A549 (cell line): Measurements from ENCODE around the gene MX2. TPM values are rescaled to one million over a fixed set of nuclear protein-coding genes. Genes with fewer than 3 reads are reported as not detected.

ENCODE experiments used
- ATAC-seq, 2 experiments: fragments of 200-7000 bp in 1 of 2; fragments of >200 bp in 1 of 2; cut with Nextera tagmentation in 1 of 2; cut with Tn5 transposase in 1 of 2; 3 replicates each; pipeline versions ENCODE4 v1.8.0 to v1.9.1; 2018 to 2020; ENCODE audit warnings: mild to moderate bottlenecking in 1 of 2, moderate library complexity in 1 of 2
- CTCF ChIA-PET: fragments of 300-600 bp; sonication (Branson Sonifier 250); formaldehyde crosslinking; extraction: SDS; loops from one replicate; lab custom pipeline; 2021; ENCODE audit warnings: antibody characterized with exemption, inconsistent platforms; lab: Yijun Ruan, JAX
- POLR2A ChIA-PET: fragments of 350-600 bp; formaldehyde crosslinking; extraction: SDS; loops from one replicate; lab custom pipeline; 2021; ENCODE audit warnings: antibody characterized with exemption, inconsistent platforms; lab: Yijun Ruan, JAX
- DNase-seq, 2 experiments: peaks; one replicate each; pipeline versions ENCODE4 v3.0.0 to v3.0.0-alpha.2; 2011 to 2016; ENCODE audit warnings: low read depth in 1 of 2, low spot score in 1 of 2
- FAIRE-seq: peaks from 2 replicates; lab custom pipeline; 2011; peaks lifted over from hg19 to GRCh38; lab: Jason Lieb, UNC
- H3K27ac ChIP-seq, 2 experiments: fragments of >200 bp; sonication (Bioruptor Twin); formaldehyde crosslinking; 3 replicates each; pipeline ENCODE4 v1.5.1; 2016 to 2017
- H3K4me1 ChIP-seq: fragments of >200 bp; sonication (Bioruptor Twin); formaldehyde crosslinking; 3 replicates; pipeline ENCODE4 v1.6.1; 2016
- H3K4me2 ChIP-seq: fragments of >200 bp; sonication (Bioruptor Twin); formaldehyde crosslinking; 3 replicates; pipeline ENCODE4 v1.6.1; 2016
- H3K4me3 ChIP-seq: fragments of >200 bp; sonication (Bioruptor Twin); formaldehyde crosslinking; 3 replicates; pipeline ENCODE4 v1.5.1; 2016
- H3K9me3 ChIP-seq: fragments of >200 bp; sonication (Bioruptor Twin); formaldehyde crosslinking; 3 replicates; pipeline ENCODE4 v1.6.1; 2016
- ATOH8 ChIP-seq: fragments of 250-450 bp; sonication (Bioruptor Pico); IDR thresholded peaks from 2 replicates; pipeline ENCODE4 v1.5.0; 2020; ENCODE audit warnings: low read depth, mild to moderate bottlenecking, moderate library complexity
- BHLHE40 ChIP-seq: IDR thresholded peaks from 2 replicates; pipeline ENCODE4 v1.6.1; 2012; ENCODE audit warnings: low read depth, low read length, inconsistent platforms
- CBX2 ChIP-seq: fragments of 200-600 bp; sonication (generic); IDR thresholded peaks from 2 replicates; pipeline ENCODE4 v1.6.1; 2016; ENCODE audit warnings: low read depth, mild to moderate bottlenecking, borderline replicate concordance
- CEBPB ChIP-seq, 2 experiments: fragments of >200 bp in 1 of 2; sonication (Bioruptor Twin) in 1 of 2; formaldehyde crosslinking in 1 of 2; IDR thresholded peaks; 2 replicates each; pipeline ENCODE4 v1.6.1; 2012 to 2016
- CHD2 ChIP-seq: fragments of 150-350 bp; IDR thresholded peaks from 2 replicates; pipeline ENCODE4 v1.6.1; 2014; ENCODE audit warnings: low read length; ENCODE audit not compliant: partially characterized antibody
- EHF ChIP-seq: fragments of 250-450 bp; sonication (Bioruptor Pico); IDR thresholded peaks from 2 replicates; pipeline ENCODE4 v1.5.0; 2020; ENCODE audit warnings: mild to moderate bottlenecking
- ESRRA ChIP-seq: fragments of 150-350 bp; IDR thresholded peaks from 2 replicates; pipeline ENCODE4 v1.6.1; 2014; ENCODE audit warnings: mild to moderate bottlenecking, low read length, borderline replicate concordance
- FOSL2 ChIP-seq, 2 experiments: fragments of 450-650 bp in 1 of 2; fragments of >200 bp in 1 of 2; sonication (Bioruptor Twin) in 1 of 2; formaldehyde crosslinking; IDR thresholded peaks; 2 replicates each; pipeline versions ENCODE4 v1.5.0 to v1.6.1; 2016 to 2020; ENCODE audit warnings: mild to moderate bottlenecking in 1 of 2, moderate library complexity in 1 of 2
- FOXS1 ChIP-seq: fragments of 250-450 bp; sonication (Bioruptor Pico); IDR thresholded peaks from 2 replicates; pipeline ENCODE4 v1.5.0; 2020; ENCODE audit warnings: mild to moderate bottlenecking, moderate library complexity
- HOXA7 ChIP-seq: fragments of 250-450 bp; sonication (Bioruptor Pico); IDR thresholded peaks from 2 replicates; pipeline ENCODE4 v1.5.0; 2020; ENCODE audit warnings: mild to moderate bottlenecking, moderate library complexity
- KDM5A ChIP-seq: fragments of 200-600 bp; sonication (generic); IDR thresholded peaks from 2 replicates; pipeline ENCODE4 v1.6.1; 2016; ENCODE audit warnings: antibody characterized with exemption, mild to moderate bottlenecking
- MAFK ChIP-seq: fragments of 450-650 bp; IDR thresholded peaks from 2 replicates; pipeline ENCODE4 v1.6.1; 2014; ENCODE audit not compliant: partially characterized antibody
- MYC ChIP-seq: IDR thresholded peaks from 2 replicates; pipeline ENCODE4 v1.6.1; 2012; ENCODE audit warnings: mild to moderate bottlenecking, inconsistent platforms, low read length, improper control_type of control experiment, borderline replicate concordance
- NR3C1 ChIP-seq: fragments of >200 bp; sonication (Bioruptor Twin); formaldehyde crosslinking; IDR thresholded peaks from 3 replicates; pipeline ENCODE4 v1.6.1; 2017
- RCOR1 ChIP-seq: fragments of 150-350 bp; IDR thresholded peaks from 2 replicates; pipeline ENCODE4 v1.6.1; 2014; ENCODE audit warnings: antibody characterized with exemption, low read length, low read depth
- RNF2 ChIP-seq: fragments of 200-600 bp; sonication (generic); IDR thresholded peaks from 2 replicates; pipeline ENCODE4 v1.6.1; 2016; ENCODE audit warnings: low read depth, mild to moderate bottlenecking, antibody characterized with exemption, moderate library complexity, borderline replicate concordance
- SMC3 ChIP-seq: fragments of >200 bp; sonication (Bioruptor Twin); formaldehyde crosslinking; IDR thresholded peaks from 3 replicates; pipeline ENCODE4 v1.6.1; 2018; ENCODE audit warnings: inconsistent platforms
- ZC3H11A ChIP-seq: fragments of 450-650 bp; IDR thresholded peaks from 2 replicates; pipeline ENCODE4 v1.6.1; 2014; ENCODE audit warnings: antibody characterized with exemption, mild to moderate bottlenecking
- ZFP36 ChIP-seq: fragments of 450-650 bp; IDR thresholded peaks from 2 replicates; pipeline ENCODE4 v1.6.1; 2014; ENCODE audit warnings: borderline replicate concordance; ENCODE audit not compliant: partially characterized antibody
- ZNF302 ChIP-seq: fragments of 250-450 bp; sonication (Bioruptor Pico); IDR thresholded peaks from 2 replicates; pipeline ENCODE4 v1.9.0; 2021; ENCODE audit warnings: inconsistent platforms, mild to moderate bottlenecking, moderate library complexity
- WGBS: methylation state at CpG from one replicate; pipeline ENCODE4 v1.1.6; 2017; ENCODE audit errors: missing lambda C conversion rate; 5-methylcytosine and 5-hydroxymethylcytosine counted together
- polyA plus RNA-seq, 4 experiments: library from polyadenylated mRNA; depleted of rRNA in 3 of 4; stranded (reverse); fragments of >200 nt; fragmentation: RNase III in 1 of 4; extraction: RNeasy Plus Mini Kit Qiagen cat#74134 plus additional on column Dnase treatment in 1 of 4; gene quantifications; 2 replicates in 3 of 4; 3 replicates in 1 of 4; pipeline ENCODE4 v1.2.3, GENCODE V29; 2011 to 2017
- TF ChIP-seq, protein P1 (sequence below): IDR thresholded peaks from 2 replicates; pipeline ENCODE4 v1.6.1; 2012; ENCODE audit warnings: low read depth, borderline replicate concordance
- TF ChIP-seq, protein P2 (sequence below): IDR thresholded peaks from 2 replicates; pipeline ENCODE4 v1.6.1; 2012
- TF ChIP-seq, protein P3 (sequence below): fragments of >200 bp; sonication (Bioruptor Twin); formaldehyde crosslinking; IDR thresholded peaks from 2 replicates; pipeline ENCODE4 v1.6.1; 2016
- TF ChIP-seq, protein P4 (sequence below): IDR thresholded peaks from 2 replicates; pipeline ENCODE4 v1.6.1; 2012

MX2 gene
- polyA plus RNA-seq, 2 of the 4 experiments (the other 2 are of a cell fraction), result not detected

GRCh38 chr21:41377715-41378114 is 15.9 kb downstream of the MX2 start:
- CTCF ChIA-PET, result interaction anchor here (1.5 kb wide), 1 partner anchor 95 kb away, joined by 6 read pairs; no protein-coding TSS in a partner anchor
- no peak overlapping the region for H3K4me2 ChIP-seq
- FAIRE-seq (no peak), ATAC-seq (no peak), DNase-seq (no peak)
- H3K4me1 ChIP-seq, result no peaks in the 10 kb centered on the region
- H3K4me3 ChIP-seq, result no peak overlapping the region
- WGBS, result 31% methylated on average over 4 of the region's 16 CpGs
- TF ChIP-seq CEBPB (IDR thresholded peaks at IDR 0.05) (no peak), ZFP36 (no peak), FOXS1 (no peak), ESRRA (no peak), ZNF302 (CRISPR knock-in tag) (no peak), MAFK (no peak)
- TF ChIP-seq, protein P1, sequence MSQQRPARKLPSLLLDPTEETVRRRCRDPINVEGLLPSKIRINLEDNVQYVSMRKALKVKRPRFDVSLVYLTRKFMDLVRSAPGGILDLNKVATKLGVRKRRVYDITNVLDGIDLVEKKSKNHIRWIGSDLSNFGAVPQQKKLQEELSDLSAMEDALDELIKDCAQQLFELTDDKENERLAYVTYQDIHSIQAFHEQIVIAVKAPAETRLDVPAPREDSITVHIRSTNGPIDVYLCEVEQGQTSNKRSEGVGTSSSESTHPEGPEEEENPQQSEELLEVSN, result no peak
- H3K9me3 ChIP-seq, result no peaks in the 10 kb centered on the region
- H3K27ac ChIP-seq, result no peak overlapping the region
- POLR2A ChIA-PET, result no interaction called here

GRCh38 chr21:41378849-41379248 is 17.0 kb downstream of the MX2 start:
- TF ChIP-seq CHD2 (no peak), BHLHE40 (no peak), RCOR1 (no peak), KDM5A (no peak), NR3C1 (no peak), FOSL2 (IDR thresholded peaks at IDR 0.05) (no peak), FOSL2 (CRISPR knock-in tag; IDR thresholded peaks at IDR 0.05) (no peak), ATOH8 (CRISPR knock-in tag) (no peak), SMC3 (no peak), CBX2 (no peak), HOXA7 (CRISPR knock-in tag) (no peak), EHF (no peak), MYC (no peak), ZC3H11A (no peak), RNF2 (no peak)
- TF ChIP-seq, protein P2, sequence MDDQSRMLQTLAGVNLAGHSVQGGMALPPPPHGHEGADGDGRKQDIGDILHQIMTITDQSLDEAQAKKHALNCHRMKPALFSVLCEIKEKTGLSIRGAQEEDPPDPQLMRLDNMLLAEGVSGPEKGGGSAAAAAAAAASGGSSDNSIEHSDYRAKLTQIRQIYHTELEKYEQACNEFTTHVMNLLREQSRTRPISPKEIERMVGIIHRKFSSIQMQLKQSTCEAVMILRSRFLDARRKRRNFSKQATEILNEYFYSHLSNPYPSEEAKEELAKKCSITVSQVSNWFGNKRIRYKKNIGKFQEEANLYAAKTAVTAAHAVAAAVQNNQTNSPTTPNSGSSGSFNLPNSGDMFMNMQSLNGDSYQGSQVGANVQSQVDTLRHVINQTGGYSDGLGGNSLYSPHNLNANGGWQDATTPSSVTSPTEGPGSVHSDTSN, result no peak
- TF ChIP-seq, protein P3, sequence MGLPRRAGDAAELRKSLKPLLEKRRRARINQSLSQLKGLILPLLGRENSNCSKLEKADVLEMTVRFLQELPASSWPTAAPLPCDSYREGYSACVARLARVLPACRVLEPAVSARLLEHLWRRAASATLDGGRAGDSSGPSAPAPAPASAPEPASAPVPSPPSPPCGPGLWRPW, result no peak
- TF ChIP-seq, protein P4, sequence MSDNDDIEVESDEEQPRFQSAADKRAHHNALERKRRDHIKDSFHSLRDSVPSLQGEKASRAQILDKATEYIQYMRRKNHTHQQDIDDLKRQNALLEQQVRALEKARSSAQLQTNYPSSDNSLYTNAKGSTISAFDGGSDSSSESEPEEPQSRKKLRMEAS, result no peak
- ChIA-PET CTCF (interaction anchor here (1.5 kb wide), 1 partner anchor 96 kb away, joined by 6 read pairs; no protein-coding TSS in a partner anchor), POLR2A (no interaction called here)
- FAIRE-seq (no peak), DNase-seq (no peak), ATAC-seq (peak in 1 of 2 experiments; percentile 51; a peak in 2 of 6 replicates)
- H3K4me3 ChIP-seq, result no peak overlapping the region
- no peak overlapping the region for H3K27ac ChIP-seq
- WGBS, result 33% methylated on average over 3 of the region's 8 CpGs
- no peaks in the 10 kb centered on the region for H3K9me3 ChIP-seq
- H3K4me2 ChIP-seq, result no peak overlapping the region
- no peaks in the 10 kb centered on the region for H3K4me1 ChIP-seq
